Stimulated activated CD4-positive, alpha-beta T cell treated with anti-CD3 and anti-CD28 coated beads, Interleukin-4, amount 100 ng/mL, for 48 hours (primary cell): ENCODE measurements around the gene MPPED1.

ENCODE experiments used
- DNase-seq, 2 donors: peaks; one replicate each; pipeline ENCODE4 v3.0.0-alpha.2; 2020; ENCODE audit warnings: low read depth in 2 of 2

The MPPED1 gene

DNA sequence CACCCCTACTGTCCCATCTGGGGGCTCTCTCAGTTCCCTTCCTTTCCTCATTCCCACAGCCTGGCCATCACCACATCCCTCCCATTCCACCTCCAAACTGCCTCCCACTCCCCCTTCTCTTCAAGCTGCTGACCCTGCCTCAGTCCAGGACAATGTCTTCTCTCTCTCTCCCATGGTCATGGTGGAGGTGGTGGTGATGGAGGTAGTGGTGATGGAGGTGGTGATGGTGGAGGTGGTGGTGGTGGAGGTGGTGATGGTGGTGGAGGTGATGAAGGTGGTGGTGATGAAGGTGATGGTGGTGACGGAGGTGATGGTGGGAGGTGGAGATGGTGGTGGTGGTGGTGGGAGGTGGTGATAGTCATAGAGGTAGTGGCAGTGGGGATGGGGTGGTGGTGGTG, 87.0 kb downstream of the MPPED1 start:
- DNase-seq = no peak

DNA sequence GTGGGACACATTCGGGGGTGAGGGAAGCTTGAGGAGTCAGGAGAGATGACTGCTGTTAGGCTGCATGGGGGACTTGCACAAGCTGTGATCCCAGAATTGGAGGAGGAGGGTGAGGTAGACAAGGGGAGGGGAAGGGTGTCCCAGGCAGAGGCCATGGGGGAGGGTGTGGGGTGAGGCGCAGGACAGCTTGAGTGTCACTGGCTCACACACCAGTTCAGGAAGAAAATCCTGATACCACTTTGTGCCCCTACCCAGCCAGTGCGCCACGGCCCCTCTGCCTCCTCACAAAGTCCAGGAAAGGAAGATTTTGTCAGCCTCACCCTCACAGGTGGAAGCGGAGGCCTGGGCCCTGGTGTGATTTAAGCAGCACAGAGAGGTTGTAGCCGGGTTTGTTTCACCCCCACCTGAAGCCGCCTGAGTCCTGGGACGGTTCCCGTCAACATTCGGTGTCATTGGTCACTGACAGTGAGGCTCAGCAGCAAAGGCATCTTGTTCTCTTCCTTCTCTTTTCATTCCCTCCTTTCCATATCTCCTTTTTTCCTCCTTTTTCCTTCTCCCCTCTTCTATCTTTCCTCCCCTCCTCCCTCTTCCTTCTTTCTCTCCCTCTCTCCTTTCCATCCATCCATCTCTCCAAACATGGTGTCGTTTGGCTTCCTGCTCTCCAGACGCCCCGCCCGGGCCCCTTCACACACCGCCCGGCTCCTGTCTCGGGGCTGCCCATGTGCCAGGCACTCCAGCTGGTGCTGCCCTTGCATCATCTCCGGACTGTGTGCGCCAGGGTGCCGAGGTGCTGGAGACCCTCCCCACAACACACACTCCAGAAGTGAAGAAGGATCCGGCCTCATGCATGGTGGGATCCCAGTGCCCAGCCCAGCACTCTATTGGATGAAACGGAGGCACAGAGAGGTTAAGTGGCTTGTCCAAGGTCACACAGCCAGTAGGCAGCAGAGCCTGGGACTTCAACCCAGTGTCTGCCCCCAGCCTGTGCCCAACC, 89.3 kb downstream of the MPPED1 start:
- no peak for DNase-seq

DNA sequence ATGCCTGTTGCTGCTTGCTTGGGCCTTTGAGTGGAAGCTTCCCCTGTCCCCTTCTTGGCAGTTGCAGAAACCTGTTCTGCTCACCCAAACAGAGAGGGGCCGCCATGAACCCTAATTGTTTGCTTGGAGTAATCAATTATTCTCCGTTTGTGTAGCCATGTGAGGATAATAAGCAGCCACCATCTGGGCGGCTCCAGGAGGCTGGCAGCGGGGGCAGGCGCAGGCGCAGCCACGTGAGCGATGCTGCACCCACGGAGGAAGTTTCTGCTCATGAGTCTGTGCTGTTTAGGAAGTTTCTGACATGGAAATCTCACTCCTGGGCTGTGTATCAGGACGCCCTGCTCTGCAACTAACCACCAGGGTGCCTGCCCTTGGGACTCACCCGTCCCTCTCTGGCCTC, 90.1 kb downstream of the MPPED1 start:
- no peak for DNase-seq

DNA sequence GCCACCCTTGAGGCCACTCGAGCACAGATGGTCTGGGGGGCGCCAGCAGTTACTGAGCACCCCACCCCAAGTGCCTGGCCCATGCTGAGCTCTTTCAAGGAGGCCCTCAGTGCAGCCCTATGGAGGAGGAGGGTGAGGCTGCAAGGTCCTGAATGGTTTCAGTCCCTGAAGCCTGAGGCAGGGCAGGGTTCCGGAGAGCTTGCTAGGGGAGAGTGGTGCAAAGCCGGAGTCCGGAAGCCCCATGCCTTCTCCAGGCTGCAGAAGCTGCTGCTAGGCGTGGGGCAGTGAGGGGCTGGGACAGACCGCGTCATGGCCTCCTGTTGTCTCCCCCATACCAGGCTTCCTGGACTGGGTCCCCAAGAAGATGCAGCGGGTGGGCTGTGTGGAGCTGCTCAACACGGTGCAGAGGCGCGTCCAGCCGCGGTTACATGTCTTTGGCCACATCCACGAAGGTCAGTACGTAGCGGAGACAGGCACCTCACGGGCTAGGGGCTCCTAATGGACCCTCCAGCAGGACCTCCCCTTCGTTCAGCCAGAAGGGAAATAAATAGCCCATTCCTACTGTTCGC, 90.6 kb downstream of the MPPED1 start:
- no peak for DNase-seq

DNA sequence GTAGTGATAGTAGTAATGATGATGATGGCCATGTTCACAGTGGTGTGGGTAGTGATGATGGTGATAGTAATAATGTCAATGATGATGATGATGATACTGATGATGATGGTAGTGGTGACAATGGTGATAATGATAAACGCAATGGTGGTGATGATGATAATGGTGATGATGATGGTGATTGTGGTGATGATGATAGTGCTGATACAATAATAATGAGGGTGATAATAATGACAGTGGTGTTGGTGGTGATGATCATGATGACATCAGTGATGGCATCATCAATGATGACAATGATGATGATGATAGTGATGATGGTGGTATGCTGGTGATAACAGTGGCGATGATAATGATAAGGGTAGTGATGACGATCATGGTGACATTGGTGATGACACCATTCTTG, 92.3 kb downstream of the MPPED1 start:
- no peak for DNase-seq

DNA sequence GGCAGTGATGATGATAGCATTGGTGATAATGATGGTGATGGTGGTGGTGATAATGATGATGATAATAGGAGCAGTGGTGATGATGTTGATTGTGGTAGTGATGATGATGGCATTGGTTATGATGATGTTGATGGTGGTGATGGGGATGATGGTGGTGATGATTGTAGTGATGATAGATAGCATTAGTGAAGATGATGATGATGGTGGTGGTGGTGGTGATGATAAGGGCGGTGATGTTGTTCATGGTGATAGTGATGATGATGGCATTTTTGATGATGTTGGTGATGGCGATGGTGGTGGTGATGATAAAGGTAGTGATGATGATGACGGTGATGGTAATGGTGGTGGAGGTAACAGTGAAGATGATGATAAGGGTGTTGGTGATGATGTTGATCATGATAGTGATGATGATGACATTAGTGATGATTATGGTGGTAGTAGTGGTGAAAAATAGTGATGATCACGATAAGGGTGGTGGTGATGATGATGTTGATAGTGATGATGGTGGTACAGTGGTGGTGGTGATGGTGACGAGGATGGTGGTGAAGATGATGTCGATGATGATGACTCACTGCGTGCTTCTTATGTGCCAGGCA, 93.0 kb downstream of the MPPED1 start:
- no peak for DNase-seq

DNA sequence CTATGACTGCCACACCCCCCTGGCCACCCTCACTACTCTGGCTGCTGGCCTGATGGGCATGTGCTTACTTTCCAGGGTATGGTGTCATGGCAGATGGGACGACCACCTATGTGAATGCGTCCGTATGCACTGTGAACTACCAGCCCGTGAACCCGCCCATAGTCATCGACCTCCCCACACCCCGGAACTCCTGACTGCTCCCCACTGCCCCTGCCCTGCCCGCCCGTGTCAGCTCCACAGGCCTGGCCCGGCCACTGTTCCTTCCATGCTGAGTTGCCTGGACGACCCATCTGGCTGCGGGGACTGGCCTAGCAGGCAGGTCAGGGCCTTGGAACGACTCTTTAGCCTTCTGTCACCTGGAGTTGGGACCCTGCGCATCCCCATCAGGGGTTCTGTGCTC, 93.6 kb downstream of the MPPED1 start:
- DNase-seq = no peak

DNA sequence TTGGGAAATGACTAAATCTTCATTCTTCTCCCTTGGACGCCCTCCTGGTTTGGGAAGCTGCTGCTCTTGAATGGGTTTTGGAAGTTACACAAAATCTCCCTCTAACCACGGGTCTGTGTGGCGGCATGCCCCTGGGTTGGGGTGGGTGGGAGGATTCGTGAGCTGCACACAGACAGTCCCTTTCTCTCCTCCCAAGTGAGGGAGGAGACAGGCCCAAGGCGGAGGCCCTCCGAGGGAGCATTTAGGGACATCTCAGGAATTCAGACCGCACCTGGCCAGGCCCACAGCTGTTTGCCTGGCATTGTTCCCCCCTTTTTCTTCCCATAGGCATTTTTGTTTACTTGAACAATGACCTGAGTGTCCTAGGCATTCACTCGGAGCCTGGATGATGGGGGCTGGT, 94.1 kb downstream of the MPPED1 start:
- DNase-seq = no peak

DNA sequence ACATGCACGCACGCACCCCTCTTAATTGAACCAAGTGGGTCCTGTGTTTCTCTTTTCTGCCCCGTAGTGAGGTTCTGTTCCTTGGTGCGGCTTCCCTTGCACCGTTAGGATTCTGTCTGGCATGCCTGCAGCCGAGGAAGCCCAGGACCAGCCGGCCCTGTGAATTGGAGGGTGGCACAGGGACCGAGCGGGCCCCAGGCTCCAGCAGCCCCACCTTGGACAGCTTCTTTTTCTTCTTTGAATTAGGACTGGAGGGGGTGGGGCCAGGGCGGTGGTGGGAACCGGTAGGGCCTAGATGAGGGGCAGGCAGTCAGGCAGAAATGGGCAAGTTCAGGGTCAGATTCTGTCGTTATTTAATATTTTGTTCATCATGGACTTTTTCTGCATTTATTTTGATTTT, 94.7 kb downstream of the MPPED1 start:
- no peak for DNase-seq

DNA sequence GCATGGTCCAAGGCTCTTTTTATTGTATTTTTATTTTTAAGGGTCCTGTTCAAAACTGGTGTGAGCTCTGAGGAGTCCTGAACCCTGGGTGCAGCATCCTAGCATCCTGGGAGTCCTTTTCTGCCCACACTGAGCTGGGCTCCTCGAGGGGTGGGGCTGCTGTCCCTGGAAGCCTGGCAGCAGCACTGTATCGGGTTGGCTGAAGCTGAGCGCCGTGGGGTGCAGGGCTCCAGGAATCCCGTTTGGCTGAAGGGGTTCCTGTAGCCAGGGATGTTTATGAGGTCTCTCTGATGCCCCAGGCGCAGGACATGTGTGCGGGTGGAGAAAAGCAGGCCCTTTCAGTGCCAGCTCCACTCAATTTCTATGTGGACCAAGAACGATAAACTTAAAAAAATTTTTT, 95.4 kb downstream of the MPPED1 start:
- DNase-seq = no peak

DNA sequence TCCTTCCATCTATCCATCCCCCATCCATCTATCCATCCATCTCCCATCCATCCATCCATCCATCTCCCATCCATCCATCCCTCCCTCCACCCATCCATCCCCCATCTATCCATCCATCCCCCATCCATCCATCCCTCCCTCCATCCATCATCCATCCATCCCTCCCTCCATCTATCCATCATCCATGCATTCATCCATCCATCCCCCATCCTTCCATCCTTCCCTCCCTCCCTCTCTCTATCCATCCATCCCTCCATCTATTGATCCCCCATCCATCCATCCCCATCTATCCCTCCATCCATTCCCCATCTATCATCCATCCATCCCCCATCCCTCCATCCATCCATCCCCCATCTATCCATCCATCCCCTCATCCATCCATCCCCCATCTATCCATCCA, 96.7 kb downstream of the MPPED1 start:
- no peak for DNase-seq

DNA sequence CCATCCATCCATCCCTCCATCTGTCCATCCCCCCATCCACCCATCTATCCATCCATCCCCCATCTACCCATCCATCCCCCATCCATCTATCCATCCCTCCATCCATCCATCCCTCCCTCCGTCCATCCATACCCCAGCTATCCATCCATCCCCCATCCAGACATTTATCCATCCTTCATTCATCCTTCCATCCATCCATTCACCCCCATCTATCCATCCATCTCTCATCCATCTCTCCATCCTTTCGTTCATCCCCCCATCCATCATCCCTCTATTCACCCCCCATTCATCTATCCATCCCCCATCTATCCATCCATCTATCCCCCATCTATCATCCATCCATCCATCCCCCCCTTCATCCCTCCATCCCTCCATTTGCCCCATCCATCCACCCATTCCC, 97.5 kb downstream of the MPPED1 start:
- no peak for DNase-seq

DNA sequence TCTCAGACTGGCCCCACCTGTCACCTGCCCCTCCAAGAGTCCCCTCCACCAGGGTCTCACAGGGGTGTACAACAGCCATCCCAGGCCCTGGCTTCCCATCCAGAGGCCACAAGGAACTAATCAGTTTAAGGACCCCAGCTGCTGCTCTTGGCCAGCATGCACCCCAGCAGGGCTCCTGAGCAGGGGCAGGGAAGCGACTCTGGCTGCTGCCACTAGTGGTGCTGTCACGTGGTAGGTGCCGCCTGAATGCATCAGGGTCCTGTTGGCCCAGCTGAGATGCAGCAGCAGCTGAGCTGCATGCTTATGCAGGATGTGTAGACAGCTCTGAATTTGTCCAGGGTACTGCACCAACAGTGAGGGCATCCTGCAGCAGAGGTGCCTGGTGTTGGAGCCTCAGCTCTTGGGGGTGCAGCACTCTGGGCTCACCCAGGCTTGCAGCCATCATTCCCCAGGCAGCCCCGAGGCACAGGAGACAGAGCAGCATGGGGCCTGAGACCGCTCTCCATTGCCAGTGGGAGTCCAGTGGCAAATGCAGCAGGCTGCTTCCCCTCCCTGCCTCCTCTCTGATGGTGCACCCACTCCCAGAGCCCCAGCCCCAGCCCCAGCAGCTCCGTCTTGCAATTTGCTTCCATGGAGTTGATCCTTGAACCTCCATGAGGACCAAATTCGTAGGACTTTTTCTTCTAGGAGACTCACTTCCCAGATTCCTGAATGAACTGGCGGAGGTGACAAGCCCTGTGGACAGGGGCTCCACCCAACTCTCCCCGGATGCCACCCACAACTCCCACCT, 98.7 kb downstream of the MPPED1 start:
- DNase-seq = no peak

DNA sequence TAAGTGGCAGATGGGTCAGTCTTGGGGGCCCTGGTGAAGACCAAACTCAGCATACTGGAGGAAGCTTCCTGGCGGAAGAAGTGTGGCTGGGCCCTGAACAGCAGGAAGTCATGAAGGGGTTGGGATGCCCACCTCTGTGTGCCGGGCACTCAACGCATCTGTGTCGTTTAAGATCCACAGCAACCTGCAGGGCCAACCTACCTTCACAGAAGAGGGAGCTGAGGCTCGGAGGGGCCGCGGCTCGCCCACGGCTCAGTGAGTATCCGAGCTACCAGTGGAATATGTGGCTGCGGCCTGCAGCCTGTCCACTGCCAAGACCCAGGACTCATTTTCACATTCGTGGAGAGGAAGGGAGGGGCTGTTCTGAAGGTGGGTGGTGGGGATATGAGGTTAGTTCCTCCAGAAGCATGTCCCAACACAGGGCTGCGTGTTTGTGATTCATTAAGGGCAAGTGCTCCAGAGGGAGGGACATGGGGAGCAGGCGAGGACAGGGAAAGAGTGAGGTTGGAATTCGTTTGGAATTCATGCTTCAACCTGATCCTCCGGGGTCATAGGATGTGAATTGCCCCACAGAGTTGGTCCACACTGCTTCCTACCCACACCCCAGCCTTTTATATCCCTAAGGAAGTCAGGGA, 99.6 kb downstream of the MPPED1 start:
- no peak for DNase-seq

DNA sequence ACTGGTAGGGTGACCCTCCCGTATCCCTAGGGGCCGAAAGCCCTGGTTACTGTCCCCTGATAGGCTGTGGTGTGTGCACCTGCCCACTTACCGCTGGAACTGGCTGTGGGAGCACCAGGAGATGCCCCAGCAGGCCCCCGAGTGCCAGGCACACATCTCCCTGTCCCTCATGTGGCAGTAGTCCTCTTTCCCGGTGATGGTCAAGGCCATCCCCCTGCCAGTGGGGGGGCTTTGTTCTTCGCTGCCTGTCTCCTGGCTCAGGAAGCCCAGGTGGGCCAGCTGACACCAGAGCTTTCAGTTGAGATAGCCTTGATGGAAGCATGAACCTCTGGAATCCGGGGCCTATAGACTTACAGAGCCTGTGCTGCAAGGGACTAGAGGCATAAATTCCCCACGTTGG, 100.5 kb downstream of the MPPED1 start:
- no peak for DNase-seq

DNA sequence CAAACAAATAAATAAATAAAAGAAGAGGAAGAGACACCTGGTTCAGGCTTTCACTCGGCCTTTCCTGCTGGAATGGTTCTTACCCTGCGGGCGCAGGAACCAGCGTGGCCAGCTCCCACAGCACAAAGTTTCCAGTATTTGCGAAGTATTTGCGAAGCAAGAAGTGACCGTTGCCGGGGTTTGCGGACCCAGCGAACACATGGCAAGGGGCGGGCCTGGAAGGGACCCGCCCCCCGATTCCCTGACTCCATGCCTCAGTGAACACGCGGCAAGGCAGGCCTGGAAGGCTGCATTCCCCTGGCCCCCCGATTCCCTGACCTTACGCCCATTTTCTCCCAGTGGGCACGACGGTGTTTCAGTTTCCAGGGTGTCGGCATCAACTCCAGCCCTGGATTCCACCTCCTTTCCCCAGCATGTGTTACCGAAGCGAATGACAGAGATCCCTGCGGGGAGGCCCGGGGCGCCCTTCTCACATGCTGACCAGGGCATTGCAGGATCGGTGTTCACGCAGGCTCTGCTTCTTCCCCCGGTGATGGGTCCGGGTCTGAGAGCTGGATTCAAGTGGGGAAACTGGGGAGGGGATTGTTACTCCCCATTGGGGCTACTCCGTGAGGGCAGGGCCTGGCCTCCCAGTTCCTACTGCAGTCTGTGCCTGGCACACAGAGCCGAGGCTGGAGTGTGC, 102.8 kb downstream of the MPPED1 start:
- DNase-seq = no peak

DNA sequence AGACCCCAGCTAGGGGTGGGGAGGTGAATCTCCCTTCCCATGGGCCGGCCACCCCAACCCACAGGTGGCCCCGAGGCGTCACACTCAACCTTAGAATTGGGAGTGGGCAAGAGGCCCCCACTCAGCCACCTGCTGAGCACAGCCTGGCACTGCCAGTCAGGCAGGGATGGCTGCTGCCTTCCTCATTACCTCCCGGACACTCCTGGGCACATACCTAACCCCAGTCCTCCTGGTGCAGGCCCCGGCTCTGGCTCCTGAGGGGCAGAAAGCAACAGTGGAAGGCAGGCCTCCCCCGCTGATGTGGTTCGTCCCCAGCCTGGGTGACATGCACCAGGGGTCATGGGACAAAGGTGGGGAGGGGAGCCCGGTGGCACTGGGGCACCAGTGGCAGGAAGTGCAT, 103.6 kb downstream of the MPPED1 start:
- DNase-seq = no peak

DNA sequence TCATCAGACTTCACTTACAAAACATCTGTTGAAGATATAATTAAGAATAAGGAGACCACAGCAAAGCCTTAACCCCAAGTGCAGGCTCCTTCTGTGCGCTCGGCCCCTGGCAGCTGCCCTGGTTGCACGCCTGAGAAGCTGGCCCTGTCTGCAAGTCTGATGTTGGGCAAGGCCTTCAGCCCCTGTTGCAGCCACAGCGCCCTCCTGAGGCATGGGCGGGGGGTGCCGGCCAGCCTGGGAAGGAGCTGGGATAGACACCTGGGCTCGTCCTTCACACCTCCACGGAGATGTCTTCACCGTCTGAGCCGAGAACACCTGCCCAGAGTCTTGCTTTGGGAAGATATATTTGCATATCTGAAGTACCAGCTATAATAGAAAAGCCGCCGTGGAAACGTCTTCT, 104.1 kb downstream of the MPPED1 start:
- DNase-seq = no peak

DNA sequence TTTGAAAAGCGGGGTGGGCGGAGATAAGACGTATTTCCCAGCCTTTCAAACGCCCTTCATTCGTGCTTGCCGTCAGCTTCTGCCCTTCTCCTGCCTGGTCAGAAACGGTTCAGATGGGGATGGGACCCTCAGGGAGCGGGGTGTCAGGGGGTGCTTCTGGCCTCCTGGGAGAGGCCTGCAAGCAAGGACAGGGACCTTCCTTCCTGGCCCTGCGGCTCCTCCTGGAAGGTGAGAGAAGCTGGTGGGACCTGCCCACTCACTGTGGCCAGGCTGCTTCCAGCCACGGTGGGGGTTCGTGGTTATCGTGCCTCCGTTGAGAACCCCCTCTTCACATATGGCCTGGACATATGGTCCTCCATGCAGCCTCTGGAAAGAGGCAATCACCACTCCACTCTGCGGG, 104.6 kb downstream of the MPPED1 start:
- no peak for DNase-seq

DNA sequence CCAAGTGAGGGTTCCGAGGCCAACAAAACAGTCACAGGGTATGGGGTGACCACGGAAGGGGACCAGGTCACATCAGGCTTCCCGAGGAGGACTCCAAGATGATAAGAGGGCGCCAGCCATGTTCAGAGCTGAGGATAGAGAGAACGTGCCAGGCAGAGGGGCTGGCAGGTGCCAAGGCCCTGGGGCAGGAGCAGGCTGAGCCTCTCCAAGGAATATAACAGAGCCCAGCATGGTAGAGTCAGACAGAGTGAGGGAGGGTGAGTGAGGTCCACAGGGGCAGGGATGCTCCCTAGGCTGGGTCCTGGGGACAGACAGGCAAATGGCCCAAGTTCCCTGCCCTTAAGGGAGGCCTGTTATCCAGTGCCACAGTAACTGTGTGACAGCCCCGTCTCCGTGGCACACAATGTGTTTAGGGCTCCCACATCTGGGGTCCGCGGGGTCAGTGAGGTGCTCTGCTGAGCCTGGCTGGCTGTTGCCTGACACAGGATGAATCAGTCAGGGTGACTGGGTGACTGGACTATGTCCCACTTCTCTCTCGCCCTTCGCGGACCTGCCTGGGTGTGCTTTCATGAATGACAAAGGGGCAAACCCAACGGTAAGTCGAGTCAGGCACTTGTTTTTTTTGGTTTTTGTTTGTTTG, 105.3 kb downstream of the MPPED1 start:
- DNase-seq = no peak

DNA sequence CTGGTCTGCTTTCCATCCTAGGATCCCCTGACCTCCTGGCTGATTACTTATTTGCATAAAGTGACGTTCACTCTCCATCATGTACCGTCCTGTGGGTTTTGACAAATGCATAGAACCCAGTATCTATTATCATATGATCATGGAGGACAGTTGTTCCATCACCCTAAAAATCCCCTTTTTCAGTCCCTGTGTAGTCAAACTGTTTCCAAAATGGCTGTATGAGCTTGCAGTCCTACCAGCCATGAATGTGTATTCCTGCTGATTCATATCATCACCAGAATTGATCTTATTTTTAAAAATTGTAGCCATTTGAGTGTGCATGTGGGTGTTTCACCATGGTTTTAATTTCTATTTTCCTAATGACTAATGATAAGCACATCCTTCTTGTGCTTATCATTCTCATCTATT, 108.8 kb downstream of the MPPED1 start:
- DNase-seq = no peak
